ENCODE data around the gene ZBTB7C.

The ZBTB7C gene

DNA sequence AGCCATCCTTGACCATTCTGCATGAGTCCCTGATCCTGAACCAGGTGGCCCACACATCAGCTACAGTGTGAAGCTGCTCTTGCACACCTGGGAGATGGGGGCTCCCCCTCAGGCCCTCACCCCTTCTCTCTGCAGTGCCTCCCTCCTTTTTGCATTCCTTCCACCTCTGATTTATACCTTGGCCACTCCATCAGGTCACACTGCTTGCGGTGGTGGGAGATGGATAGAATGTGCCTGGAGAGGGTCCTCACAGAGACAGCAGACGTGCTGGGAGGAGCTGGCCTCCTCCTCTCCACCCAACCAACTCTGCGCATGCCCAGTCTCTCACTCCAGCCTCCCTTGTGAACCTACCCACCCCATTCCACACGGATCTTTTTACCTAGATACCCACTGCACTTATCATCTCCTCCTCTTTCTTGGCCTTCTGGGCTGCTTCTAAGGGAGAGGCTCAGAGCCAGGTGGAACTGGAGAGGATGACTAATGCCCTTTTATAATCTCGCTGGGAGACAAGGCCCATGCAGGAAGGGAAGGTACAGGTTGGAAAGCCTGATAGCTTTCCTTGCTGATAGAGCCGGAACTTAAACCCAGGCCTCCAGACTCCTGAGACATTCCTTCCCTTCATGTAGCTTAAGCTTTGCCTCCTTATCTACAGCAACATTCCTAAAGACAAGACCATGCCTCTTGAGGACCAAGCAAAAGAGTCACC is 205.1 kb downstream of the ZBTB7C start:
- H3K4me1 Mint-ChIP-seq = peaks cover 21% of the 10 kb centered on the region
- TF ChIP-seq, protein P1, sequence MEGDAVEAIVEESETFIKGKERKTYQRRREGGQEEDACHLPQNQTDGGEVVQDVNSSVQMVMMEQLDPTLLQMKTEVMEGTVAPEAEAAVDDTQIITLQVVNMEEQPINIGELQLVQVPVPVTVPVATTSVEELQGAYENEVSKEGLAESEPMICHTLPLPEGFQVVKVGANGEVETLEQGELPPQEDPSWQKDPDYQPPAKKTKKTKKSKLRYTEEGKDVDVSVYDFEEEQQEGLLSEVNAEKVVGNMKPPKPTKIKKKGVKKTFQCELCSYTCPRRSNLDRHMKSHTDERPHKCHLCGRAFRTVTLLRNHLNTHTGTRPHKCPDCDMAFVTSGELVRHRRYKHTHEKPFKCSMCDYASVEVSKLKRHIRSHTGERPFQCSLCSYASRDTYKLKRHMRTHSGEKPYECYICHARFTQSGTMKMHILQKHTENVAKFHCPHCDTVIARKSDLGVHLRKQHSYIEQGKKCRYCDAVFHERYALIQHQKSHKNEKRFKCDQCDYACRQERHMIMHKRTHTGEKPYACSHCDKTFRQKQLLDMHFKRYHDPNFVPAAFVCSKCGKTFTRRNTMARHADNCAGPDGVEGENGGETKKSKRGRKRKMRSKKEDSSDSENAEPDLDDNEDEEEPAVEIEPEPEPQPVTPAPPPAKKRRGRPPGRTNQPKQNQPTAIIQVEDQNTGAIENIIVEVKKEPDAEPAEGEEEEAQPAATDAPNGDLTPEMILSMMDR (IDR thresholded peaks at IDR 0.05; ENCODE audit: unreplicated experiment in 3 of 3) = no peak
- H3K4me3 Mint-ChIP-seq = no peak overlapping the region
- H3K27me3 Mint-ChIP-seq (ENCODE audit: low read depth) = no peaks in the 10 kb centered on the region
- no peak overlapping the region for H3K27ac Mint-ChIP-seq
- H3K36me3 Mint-ChIP-seq (ENCODE audit: low read depth) = peaks cover 3% of the 10 kb centered on the region
- no peaks in the 10 kb centered on the region for H3K9me3 Mint-ChIP-seq

DNA sequence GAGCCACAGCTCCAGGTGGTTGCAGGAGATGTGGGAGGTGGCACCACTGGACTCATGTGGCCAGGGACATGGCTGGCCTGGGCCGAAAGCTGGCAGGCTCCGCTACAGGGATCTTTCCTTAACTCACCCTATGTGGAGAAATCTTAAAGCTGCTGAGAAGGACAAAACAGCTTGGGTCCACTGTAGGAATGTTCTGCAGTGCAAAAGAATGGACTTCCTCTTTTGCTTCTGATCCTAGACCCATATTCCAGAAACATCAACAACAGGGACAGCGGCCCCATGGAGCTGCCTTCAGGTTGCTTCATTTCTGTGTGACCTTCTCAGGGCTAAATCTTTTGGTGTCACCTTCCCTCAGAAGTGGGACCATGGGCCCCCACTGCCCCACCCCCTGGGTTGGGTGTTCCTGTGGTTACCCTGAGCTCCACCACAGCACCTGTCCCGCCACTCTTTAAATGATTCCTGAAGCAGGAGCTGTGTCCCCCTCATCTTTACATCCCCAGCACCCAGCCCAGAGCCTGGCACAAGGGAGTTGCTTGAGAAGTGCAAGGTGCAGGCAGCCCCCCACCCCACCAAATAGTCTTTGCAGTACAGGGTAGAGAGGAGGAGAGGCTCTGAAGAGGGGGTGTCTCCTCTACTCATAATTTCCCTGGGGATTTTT is 205.8 kb downstream of the ZBTB7C start:
- peaks cover 22% of the 10 kb centered on the region for H3K4me1 Mint-ChIP-seq
- no peaks in the 10 kb centered on the region for H3K9me3 Mint-ChIP-seq
- peaks cover 4% of the 10 kb centered on the region for H3K36me3 Mint-ChIP-seq (ENCODE audit: low read depth)
- no peak overlapping the region for H3K27ac Mint-ChIP-seq
- no peak overlapping the region for H3K4me3 Mint-ChIP-seq
- H3K27me3 Mint-ChIP-seq (ENCODE audit: low read depth) = no peaks in the 10 kb centered on the region
- TF ChIP-seq, protein P1 (IDR thresholded peaks at IDR 0.05; ENCODE audit: unreplicated experiment in 3 of 3) = no peak

DNA sequence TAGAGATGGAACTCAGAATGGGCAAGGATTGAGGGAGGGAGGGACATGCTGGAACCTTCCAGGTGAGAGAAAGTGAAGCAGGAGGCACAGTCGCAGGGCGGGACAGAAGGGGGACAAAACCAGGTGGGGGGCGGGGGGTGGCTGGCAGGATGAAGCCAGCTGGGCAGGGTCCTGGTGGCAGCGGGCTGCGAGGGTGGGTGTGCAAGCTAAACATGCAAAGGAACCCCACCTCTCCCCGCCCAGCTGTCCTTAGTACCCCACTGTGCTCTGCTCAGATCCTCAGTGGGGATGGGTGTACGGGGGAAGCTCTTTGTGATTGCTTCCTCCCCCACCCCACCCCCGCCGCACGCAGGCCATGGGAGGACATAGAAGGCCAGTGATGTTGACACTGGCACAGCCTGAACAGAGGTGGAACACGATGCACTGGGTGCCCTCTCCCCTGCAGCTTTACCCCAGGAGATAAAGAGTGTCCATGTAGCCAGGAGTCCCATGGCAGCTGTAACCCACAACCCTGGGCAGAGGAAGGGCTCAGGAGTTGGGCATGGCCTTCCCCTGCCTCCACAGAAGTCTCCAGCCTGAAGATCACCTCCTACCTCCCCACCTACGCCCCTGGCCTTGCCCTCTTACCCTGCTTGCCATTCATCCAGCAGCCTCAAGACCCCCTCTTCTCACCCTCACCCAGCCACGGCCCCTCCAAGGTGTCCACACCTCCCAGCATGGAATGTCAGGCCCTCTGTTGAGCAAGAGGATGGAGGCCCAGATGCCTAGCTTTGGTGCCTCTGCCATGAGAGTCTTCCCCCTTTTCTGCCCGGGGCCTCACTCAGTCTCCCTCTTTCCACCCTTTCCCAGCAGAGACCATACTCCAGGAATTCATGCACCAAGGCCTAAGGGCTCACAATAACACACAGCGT is 206.6 kb downstream of the ZBTB7C start:
- H3K27ac Mint-ChIP-seq = peak overlapping the region in 1 of 3 experiments; percentile 44
- H3K36me3 Mint-ChIP-seq (ENCODE audit: low read depth) = peaks cover 4% of the 10 kb centered on the region
- H3K9me3 Mint-ChIP-seq = no peaks in the 10 kb centered on the region
- peaks cover 30% of the 10 kb centered on the region for H3K4me1 Mint-ChIP-seq
- TF ChIP-seq, protein P1 (IDR thresholded peaks at IDR 0.05; ENCODE audit: unreplicated experiment in 3 of 3) = no peak
- H3K27me3 Mint-ChIP-seq (ENCODE audit: low read depth) = no peaks in the 10 kb centered on the region
- H3K4me3 Mint-ChIP-seq = no peak overlapping the region

DNA sequence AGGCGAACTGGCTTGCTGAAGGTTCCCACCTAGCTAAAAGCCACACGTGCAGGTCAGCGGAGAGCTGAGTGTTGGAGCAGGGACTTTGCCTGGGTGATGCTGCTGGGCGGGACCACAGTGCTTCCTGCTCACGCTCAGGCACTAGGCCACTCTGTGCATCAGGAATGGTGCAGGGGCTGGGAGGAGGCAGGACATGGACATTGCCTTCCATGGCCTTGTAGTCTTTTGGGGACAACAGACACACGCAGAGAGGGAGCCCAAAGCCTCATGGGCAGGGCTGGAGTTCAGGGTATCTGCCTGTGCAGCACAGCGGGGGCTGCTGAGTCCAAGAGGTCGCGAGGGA is 207.2 kb downstream of the ZBTB7C start:
- Mint-ChIP-seq H3K9me3 (no peaks in the 10 kb centered on the region), H3K4me3 (no peak overlapping the region), H3K27me3 (ENCODE audit: low read depth) (no peaks in the 10 kb centered on the region), H3K27ac (peak overlapping the region; percentile 7 to 44 (median 15)), H3K4me1 (peaks cover 31% of the 10 kb centered on the region), H3K36me3 (ENCODE audit: low read depth) (peaks cover 4% of the 10 kb centered on the region)
- TF ChIP-seq, protein P1 (IDR thresholded peaks at IDR 0.05; ENCODE audit: unreplicated experiment in 3 of 3) = no peak

DNA sequence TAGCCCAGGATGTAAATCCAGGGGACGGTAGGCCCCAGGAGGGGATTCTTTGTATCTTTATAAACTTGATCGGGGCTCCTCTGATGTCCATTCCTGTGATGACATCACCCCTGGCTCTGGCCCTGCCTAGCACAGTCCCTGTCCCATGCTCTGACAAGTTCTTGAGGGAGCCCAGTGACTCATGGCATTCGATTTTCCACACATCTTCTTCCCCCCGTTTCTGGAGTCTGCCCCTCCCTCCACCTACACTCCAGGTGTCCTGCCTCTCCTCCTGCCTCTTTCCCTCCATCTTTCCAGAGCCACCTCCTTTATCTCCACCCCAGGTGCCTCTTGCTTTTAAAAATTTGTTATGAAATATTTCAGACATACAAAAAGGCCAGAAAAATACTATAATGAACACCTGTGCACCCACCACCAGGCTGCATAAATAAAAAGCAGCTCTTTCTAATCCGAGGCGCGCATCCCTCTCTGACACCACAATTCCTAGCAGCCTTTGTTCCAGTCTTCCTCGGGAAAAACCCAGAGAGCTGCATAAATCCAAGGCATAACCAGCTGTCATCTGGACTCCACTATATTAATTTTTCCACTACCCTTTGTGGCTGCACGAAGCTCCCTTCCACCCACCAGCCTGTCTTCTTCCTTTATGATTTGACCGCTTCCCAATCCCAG is 207.7 kb downstream of the ZBTB7C start:
- H3K4me3 Mint-ChIP-seq = no peak overlapping the region
- TF ChIP-seq, protein P1 (IDR thresholded peaks at IDR 0.05; ENCODE audit: unreplicated experiment in 3 of 3) = no peak
- H3K36me3 Mint-ChIP-seq (ENCODE audit: low read depth) = peaks cover 4% of the 10 kb centered on the region
- H3K27ac Mint-ChIP-seq = peak overlapping the region; percentile 7 to 44 (median 15)
- H3K9me3 Mint-ChIP-seq = no peaks in the 10 kb centered on the region
- H3K27me3 Mint-ChIP-seq (ENCODE audit: low read depth) = no peaks in the 10 kb centered on the region
- peaks cover 34% of the 10 kb centered on the region for H3K4me1 Mint-ChIP-seq

Data from nephron (organoid).